ENCODE measurements around the gene FANK1. TPM values are rescaled to one million over a fixed set of nuclear protein-coding genes. Genes with fewer than 3 reads are reported as not detected.

The FANK1 gene
- polyA plus RNA-seq, 3 donors: 0.20 TPM; not detected in 2

GRCh38 chr10:125933693-125934092, 37.3 kb downstream of the FANK1 start:
- Mint-ChIP-seq H3K4me3 (peak overlapping the region in 1 of 2 donors; percentile 21), H3K4me1 (no peaks in the 10 kb centered on the region), H3K27me3 (ENCODE audit: low read depth in 3 of 3) (peaks cover 2 to 12% (median 5%) of the 10 kb centered on the region in 3 donors), H3K27ac (no peak overlapping the region), H3K36me3 (no peaks in the 10 kb centered on the region), H3K9me3 (no peaks in the 10 kb centered on the region)
- Histone ChIP-seq H3K4me2 (replicated peaks; ENCODE audit: extremely low read depth, low read length, poor library complexity, severe bottlenecking) (no peak overlapping the region), H3K4me3 (replicated peaks in 1 of 3; ENCODE audit: low read depth in 2 of 3, low read length in 3 of 3) (no peak overlapping the region), H3K9me3 (replicated peaks in 1 of 2; ENCODE audit: control insufficient read depth in 1 of 2, insufficient read depth in 1 of 2, low read length in 2 of 2) (no peaks in the 10 kb centered on the region), H3K79me2 (ENCODE audit: insufficient read depth, low read length) (no peaks in the 10 kb centered on the region), H3K9ac (ENCODE audit: insufficient read depth, low read length, poor library complexity, severe bottlenecking) (no peak overlapping the region), H4K20me1 (ENCODE audit: insufficient read depth, low read length) (no peaks in the 10 kb centered on the region), H2AFZ (ENCODE audit: insufficient read depth, low read depth, low read length, poor library complexity, severe bottlenecking) (no peak overlapping the region), H3K36me3 (replicated peaks in 1 of 2; ENCODE audit: control insufficient read depth in 1 of 2, insufficient read depth in 2 of 2, low read length in 2 of 2) (no peaks in the 10 kb centered on the region), H3K27ac (ENCODE audit: low read depth in 1 of 2, low read length in 2 of 2) (no peak overlapping the region), H3K27me3 (ENCODE audit: control insufficient read depth in 2 of 2, insufficient read depth in 2 of 2, low read length in 2 of 2) (peaks cover 0 to 2% of the 10 kb centered on the region in 2 donors), H3K4me1 (ENCODE audit: control insufficient read depth in 1 of 2, insufficient read depth in 2 of 2, low read length in 2 of 2) (no peaks in the 10 kb centered on the region)
- intact Hi-C loops (cut with micrococcal nuclease): no loop called here
- DNase-seq: no peak
- no peak for TF ChIP-seq CTCF (IDR thresholded peaks at IDR 0.05)
- WGBS (ENCODE audit: insufficient coverage): no CpG with 5 or more reads among the region's 4 CpGs

GRCh38 chr10:125936331-125936730, 40.0 kb downstream of the FANK1 start:
- no peaks in the 10 kb centered on the region for H3K9me3 Mint-ChIP-seq
- intact Hi-C loops (cut with micrococcal nuclease): no loop called here
- H3K27ac Mint-ChIP-seq: no peak overlapping the region
- Histone ChIP-seq H3K4me1 (ENCODE audit: control insufficient read depth in 1 of 2, insufficient read depth in 2 of 2, low read length in 2 of 2) (no peaks in the 10 kb centered on the region), H3K79me2 (ENCODE audit: insufficient read depth, low read length) (no peaks in the 10 kb centered on the region), H4K20me1 (ENCODE audit: insufficient read depth, low read length) (no peaks in the 10 kb centered on the region), H3K4me3 (replicated peaks in 1 of 3; ENCODE audit: low read depth in 2 of 3, low read length in 3 of 3) (no peak overlapping the region), H2AFZ (ENCODE audit: insufficient read depth, low read depth, low read length, poor library complexity, severe bottlenecking) (no peak overlapping the region), H3K9me3 (replicated peaks in 1 of 2; ENCODE audit: control insufficient read depth in 1 of 2, insufficient read depth in 1 of 2, low read length in 2 of 2) (no peaks in the 10 kb centered on the region), H3K36me3 (replicated peaks in 1 of 2; ENCODE audit: control insufficient read depth in 1 of 2, insufficient read depth in 2 of 2, low read length in 2 of 2) (no peaks in the 10 kb centered on the region), H3K4me2 (replicated peaks; ENCODE audit: extremely low read depth, low read length, poor library complexity, severe bottlenecking) (no peak overlapping the region), H3K27ac (ENCODE audit: low read depth in 1 of 2, low read length in 2 of 2) (no peak overlapping the region), H3K9ac (ENCODE audit: insufficient read depth, low read length, poor library complexity, severe bottlenecking) (no peak overlapping the region), H3K27me3 (ENCODE audit: control insufficient read depth in 2 of 2, insufficient read depth in 2 of 2, low read length in 2 of 2) (peaks cover 0 to 2% of the 10 kb centered on the region in 2 donors)
- TF ChIP-seq CTCF (IDR thresholded peaks at IDR 0.05): no peak
- peaks cover 0 to 12% (median 5%) of the 10 kb centered on the region in 3 donors for H3K27me3 Mint-ChIP-seq (ENCODE audit: low read depth in 3 of 3)
- no peaks in the 10 kb centered on the region for H3K36me3 Mint-ChIP-seq
- H3K4me3 Mint-ChIP-seq: no peak overlapping the region
- no peaks in the 10 kb centered on the region for H3K4me1 Mint-ChIP-seq
- no CpG with 5 or more reads among the region's 2 CpGs for WGBS (ENCODE audit: insufficient coverage)
- DNase-seq: no peak

Measured in CD14-positive monocyte (primary cell).